ENCODE measurements around the gene SPOCK1. TPM values are rescaled to one million over a fixed set of nuclear protein-coding genes. Genes with fewer than 3 reads are reported as not detected.

The SPOCK1 gene
- polyA plus RNA-seq, 1 experiment: 76.0 TPM

GRCh38 chr5:137304226-137304874, 194.8 kb downstream of the SPOCK1 start:
- H3K27me3 ChIP-seq (ENCODE audit: control insufficient read depth, insufficient read depth, low read length): no peaks in the 10 kb centered on the region
- no peak overlapping the region for H3K27ac ChIP-seq (ENCODE audit: low read depth, low read length)
- CTCF ChIA-PET: interaction anchor here (0.6 to 1.6 kb wide), 4 partner anchors 16 to 20 kb away, joined by 3 to 8 read pairs (median 5); no protein-coding TSS in a partner anchor
- POLR2A ChIA-PET: no interaction called here
- DNase-seq (ENCODE audit: low read depth, low spot score): no peak
- no peaks in the 10 kb centered on the region for H3K9me3 ChIP-seq (ENCODE audit: control insufficient read depth, insufficient read depth, low read length)
- no peak for TF ChIP-seq CTCF (IDR thresholded peaks at IDR 0.05; ENCODE audit: low read depth, low read length)
- no peak overlapping the region for H3K4me3 ChIP-seq (ENCODE audit: low read depth, low read length)

GRCh38 chr5:137303509-137303908, 195.6 kb downstream of the SPOCK1 start:
- ChIA-PET CTCF (interaction anchor here (1.6 kb wide), 1 partner anchor 17 kb away, joined by 6 read pairs; no protein-coding TSS in a partner anchor), POLR2A (no interaction called here)
- Histone ChIP-seq H3K9me3 (ENCODE audit: control insufficient read depth, insufficient read depth, low read length) (no peaks in the 10 kb centered on the region), H3K4me3 (ENCODE audit: low read depth, low read length) (no peak overlapping the region), H3K27ac (ENCODE audit: low read depth, low read length) (no peak overlapping the region), H3K27me3 (ENCODE audit: control insufficient read depth, insufficient read depth, low read length) (no peaks in the 10 kb centered on the region)
- no peak for TF ChIP-seq CTCF (IDR thresholded peaks at IDR 0.05; ENCODE audit: low read depth, low read length)
- DNase-seq (ENCODE audit: low read depth, low spot score): no peak

GRCh38 chr5:137300411-137301240, 198.5 kb downstream of the SPOCK1 start:
- no peak for DNase-seq (ENCODE audit: low read depth, low spot score)
- ChIA-PET CTCF (interaction anchor here (1.1 to 3.3 kb wide), 2 partner anchors 20 to 45 kb away, joined by 5 to 24 read pairs; no protein-coding TSS in a partner anchor), POLR2A (no interaction called here)
- Histone ChIP-seq H3K27ac (ENCODE audit: low read depth, low read length) (no peak overlapping the region), H3K9me3 (ENCODE audit: control insufficient read depth, insufficient read depth, low read length) (no peaks in the 10 kb centered on the region), H3K27me3 (ENCODE audit: control insufficient read depth, insufficient read depth, low read length) (no peaks in the 10 kb centered on the region), H3K4me3 (ENCODE audit: low read depth, low read length) (no peak overlapping the region)
- no peak for TF ChIP-seq CTCF (IDR thresholded peaks at IDR 0.05; ENCODE audit: low read depth, low read length)

GRCh38 chr5:137296213-137296781, 202.8 kb downstream of the SPOCK1 start:
- ChIA-PET POLR2A (no interaction called here), CTCF (interaction anchor here (2.5 kb wide), 1 partner anchor 24 kb away, joined by 11 read pairs; no protein-coding TSS in a partner anchor)
- TF ChIP-seq CTCF (IDR thresholded peaks at IDR 0.05; ENCODE audit: low read depth, low read length): no peak
- no peak for DNase-seq (ENCODE audit: low read depth, low spot score)
- Histone ChIP-seq H3K9me3 (ENCODE audit: control insufficient read depth, insufficient read depth, low read length) (no peaks in the 10 kb centered on the region), H3K27ac (ENCODE audit: low read depth, low read length) (no peak overlapping the region), H3K4me3 (ENCODE audit: low read depth, low read length) (no peak overlapping the region), H3K27me3 (ENCODE audit: control insufficient read depth, insufficient read depth, low read length) (no peaks in the 10 kb centered on the region)

Measured in AG04450 (cell line).